ENCODE data around the gene ZNF888.
"Not testable (repeated sequence)": the region's sequence is repeated elsewhere in the genome, so short reads cannot be mapped to it uniquely, and the experiment has no call there.

ZNF888 gene

DNA sequence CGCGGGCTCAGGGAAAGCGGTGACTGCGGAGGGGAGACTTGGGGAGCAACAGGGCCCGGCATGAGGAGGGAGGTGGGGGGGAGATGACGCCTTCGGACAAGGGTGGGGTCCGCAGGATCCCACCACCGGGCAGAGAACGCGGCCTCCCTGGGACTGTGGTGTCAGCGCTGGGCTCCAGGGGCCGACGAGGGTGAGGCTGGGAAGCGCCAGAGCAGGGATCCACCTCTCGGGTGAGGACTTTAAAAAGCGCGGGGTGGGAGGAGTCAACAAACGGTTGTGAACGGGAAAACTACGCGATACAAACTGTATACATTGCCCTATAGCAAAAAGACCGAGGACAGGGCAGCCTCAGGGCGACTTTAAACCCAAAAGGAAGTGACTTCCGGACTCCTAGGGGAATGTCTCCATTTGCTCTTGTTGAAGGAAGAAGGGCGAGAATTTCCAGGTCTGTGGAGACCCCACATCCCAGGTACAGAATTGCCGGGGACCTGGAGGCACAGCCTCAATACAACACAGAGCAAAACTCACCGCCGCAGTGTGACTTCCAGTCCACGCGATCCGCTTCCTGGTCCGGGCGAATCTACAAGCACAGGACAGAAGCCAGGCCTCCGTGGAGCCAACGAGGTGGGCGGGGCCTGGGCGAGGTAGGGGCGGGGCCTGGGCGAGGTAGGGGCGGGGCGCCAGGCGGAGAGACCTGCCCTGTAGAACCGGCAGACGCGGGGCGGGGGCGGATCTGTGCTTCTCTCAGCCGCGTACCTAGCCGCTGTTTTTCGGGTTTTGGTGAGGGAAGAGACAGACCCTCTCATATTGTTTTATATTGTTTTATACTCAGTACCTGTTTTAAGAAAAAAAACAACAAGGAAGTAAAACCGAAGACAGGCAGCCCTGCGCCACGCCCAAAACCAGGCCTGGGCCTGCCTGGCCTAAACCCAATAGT lies at the start of gene ZNF888:
Gene ZNF888, minus strand, starts transcription at position 588 of the 937 bp plus-strand sequence. CDS start 5,555 bp downstream, outside the sequence.
- peak; percentile 78 for DNase-seq

- DNase-seq, result no peak
Observed at GRCh38 chr19:52967772-52968171, 44.5 kb upstream of the ZNF888 start.

DNA sequence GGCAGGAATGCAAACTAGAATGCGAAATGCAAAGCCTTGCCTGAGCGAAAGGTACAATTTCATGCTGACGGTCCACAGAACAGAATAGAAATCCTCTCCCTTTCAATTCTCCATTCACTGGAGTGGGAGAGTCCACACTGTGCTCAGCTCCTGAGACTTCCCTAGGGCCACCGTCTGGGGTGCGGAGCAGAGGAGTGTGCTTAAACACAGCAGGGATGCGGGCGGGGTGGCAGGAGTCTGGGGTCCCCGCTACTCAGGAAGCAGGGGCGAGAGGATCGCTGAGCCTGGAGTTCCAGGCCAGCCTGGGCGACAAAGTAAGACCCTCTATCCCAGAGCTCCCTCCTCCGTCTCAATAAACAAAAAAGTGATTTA lies 40.0 kb upstream of the ZNF888 start:
- DNase-seq, result no peak

- DNase-seq, result peak; percentile 95
Observed at GRCh38 chr19:52962394-52963246, 39.4 kb upstream of the ZNF888 start, which contains the start of gene ZNF816. Gene ZNF816 (minus strand): TSS chr19:52962881. CDS start chr19:52956089, 6,792 bp downstream.

- no peak for DNase-seq
Observed at GRCh38 chr19:52961981-52962380, 38.8 kb upstream of the ZNF888 start.

DNA sequence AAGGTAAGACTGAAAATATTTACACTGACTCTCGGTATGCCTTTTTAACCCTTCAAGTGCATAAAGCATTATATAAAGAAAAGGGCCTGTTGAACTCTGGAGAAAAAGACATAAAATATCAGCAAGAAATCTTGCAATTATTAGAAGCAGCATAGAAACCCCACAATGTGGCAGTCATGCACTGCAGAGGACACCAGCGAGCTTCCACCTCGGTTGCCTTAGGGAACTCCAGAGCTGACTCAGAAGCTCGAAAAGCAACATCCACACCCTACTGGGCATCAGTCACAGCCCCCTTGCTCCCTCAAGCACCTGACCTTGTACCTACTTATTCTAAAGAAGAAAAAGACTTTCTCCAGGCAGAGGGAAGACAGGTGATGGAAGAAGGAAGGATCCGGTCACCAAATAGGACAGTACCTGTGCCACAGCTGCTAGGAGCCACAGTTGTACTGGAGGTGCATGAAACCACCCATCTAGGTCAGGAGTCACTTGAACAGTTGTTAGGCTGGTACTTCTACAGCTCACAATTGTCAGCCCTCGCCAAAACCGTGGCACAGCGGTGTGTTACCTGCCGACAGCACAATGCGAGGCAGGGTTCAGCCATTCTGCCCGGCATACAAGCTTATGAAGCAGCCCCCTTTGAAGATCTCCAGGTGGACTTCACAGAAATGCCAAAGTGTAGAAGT lies 36.5 kb upstream of the ZNF888 start:
- DNase-seq, result peak; percentile 23

DNA sequence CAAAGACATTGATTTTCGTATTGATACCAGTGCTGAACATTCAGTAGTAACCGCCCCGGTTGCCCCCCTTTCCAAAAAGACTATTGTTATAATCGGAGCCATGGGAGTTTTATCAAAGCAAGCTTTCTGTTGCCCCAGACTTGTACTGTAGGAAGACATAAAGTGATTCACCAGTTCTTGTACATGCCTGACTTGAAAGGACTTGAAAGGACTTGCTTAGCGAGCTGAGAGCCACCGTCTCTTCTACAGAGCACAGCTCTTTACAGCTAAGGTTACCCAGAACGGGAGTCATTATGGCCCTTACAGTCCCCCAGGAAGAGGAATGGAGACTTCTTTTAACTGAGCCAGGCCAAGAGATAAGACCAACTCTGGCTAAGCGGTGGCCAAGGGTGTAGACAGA lies 34.4 kb upstream of the ZNF888 start:
- DNase-seq, result no peak

DNA sequence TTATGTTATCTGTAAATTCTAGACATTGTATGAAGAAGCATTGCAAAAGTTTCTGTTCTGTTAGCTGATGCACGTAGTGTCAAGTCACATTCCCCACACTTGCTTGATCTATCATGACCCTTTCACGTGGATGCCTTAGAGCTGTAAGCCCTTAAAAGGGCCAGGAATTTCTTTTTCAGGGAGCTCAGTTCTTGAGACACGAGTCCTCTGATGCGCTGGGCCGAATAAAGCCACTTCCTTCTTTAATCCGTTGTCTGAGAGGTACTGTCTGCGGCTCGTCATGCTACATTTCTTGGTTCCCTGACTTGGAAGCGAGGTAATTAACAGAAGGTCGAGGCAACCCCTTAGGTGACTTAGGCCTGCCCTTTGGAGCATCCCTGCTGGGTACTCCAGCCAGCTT lies 33.7 kb upstream of the ZNF888 start:
- no peak for DNase-seq

GRCh38 chr19:52949422-52949821 lies 26.2 kb upstream of the ZNF888 start:
- DNase-seq, result no peak

DNA sequence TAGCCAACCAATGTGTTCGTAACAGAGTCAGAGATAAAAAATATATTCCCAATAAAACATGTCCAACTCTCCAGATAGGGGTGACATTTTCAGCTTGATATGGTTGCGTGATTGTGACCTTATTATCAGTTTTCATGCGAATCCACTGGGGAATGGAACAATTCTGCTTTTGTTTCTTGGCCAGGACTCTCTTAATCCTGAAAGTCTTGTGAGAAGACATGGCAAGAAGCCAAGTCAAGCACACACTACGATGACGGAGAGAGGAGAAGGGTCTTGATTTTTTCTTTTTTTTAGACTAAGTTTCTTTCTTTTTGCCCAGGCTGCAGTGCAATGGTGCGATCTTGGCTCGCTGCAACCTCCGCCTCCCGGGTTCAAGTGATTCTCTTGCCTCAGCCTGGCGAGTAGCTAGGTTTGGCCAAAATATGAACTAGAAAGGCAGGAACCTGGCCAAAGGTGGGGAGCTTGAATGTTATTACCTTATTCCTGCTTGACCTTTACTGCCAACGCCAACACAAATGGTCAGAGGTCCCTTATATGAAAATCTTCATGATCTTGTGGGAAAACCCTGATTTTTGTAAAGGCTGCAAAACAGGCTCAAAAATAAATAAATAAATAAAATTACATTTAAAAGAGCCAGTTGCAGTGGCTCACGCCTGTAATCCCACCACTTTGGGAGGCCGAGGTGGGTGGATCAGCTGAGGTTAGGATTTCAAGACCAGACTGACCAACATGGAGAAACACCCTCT lies 25.0 kb upstream of the ZNF888 start:
- DNase-seq, result no peak

GRCh38 chr19:52946322-52947310 lies 23.4 kb upstream of the ZNF888 start:
- no peak for DNase-seq

- DNase-seq, result no peak
Observed at GRCh38 chr19:52945652-52946321, 22.6 kb upstream of the ZNF888 start.

DNA sequence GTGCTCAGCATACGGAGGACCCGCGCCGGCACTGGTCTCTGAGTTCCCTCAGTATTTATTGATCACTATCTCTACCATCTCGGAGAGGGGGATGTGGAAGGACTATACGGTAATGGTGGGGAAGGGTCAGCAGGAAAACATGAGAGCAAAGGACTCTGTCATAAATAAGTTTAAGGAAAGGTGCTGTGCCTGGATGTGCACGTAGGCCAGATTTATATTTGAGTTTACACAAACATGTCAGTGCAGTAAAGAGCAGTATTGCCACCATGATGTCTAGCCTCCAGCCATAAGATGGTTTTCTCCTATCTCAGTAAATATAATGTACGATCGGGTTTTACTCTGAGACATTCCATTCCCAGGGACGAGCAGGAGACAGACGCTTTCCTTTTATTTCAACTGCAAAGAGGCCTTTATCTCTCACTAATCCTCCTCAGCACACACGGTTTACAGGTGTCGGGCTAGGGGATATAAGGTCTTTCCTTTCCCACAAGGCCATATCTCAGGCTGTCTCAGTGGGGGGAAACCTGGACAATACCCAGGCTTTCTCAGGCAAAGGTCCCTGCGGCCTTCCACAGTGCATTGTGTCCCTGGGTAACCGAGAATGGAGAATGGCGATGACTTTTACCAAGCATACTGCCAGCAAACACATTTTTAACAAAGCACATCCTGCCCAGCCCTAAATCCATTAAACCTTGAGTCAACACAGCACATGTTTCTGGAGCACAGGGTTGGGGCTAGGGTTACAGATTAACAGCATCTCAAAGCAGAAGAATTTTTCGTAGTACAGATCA lies 21.7 kb upstream of the ZNF888 start:
- DNase-seq, result not testable (repeated sequence)

DNA sequence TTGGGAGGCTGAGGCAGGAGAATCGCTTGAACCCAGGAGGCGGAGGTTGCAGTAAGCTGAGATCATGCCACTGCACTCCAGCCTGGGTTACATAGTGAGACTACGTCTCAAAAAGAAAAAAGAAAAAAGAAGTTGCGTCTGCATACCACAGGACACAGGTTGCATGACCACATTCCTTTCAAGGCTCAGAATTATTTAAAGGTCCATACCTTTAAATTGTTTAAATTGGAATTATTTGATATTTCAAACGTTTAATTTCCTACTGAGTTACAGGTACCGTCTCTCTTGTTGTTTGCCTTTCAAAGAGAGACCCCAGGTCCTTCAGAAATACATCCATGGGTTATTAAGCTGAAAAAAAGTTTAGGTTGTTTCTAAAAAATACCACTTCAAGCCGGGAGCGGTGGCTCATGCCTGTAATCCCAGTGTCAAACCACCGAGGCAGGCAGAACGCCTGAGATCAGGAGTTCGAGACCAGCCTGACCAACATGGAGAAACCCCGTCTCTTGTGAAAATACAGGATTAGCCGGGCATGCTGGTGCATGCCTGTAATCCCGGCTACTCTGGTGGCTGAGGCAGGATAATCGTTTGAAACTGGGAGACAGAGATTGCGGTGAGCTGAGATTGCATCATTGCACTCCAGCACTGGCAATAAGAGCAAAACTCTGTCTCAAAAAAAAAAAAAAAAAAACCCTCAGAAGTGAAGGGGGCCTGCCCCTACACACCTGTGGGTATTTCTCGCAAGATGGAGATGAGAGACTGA lies 20.8 kb upstream of the ZNF888 start:
- no peak for DNase-seq

- DNase-seq, result no peak
Observed at GRCh38 chr19:52943134-52943883, 20.1 kb upstream of the ZNF888 start.

- DNase-seq, result peak; percentile 89
Observed at GRCh38 chr19:52942386-52943133, 19.3 kb upstream of the ZNF888 start.

DNA sequence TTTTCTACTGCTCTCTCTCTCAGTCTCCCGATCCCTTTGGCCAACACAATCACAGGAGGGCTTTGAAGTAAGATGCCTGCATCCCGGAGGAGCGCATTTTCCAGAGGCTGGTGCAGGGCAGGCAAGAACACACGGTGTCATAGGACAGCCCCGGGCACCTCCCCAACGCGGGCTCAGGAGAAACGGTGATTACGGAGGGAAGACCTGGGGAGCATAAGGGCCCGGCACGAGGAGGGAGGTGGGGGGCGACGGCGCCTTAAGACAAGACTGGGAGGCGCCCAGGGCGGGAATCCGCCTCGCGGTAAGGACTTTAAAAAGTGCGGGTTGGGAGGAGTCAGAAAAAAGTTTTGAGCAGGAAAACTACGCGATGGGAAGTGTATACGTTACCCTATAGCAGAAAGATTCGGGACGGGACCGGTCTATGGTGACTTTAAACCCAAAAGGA lies 18.7 kb upstream of the ZNF888 start:
- no peak for DNase-seq
